GM19395 (cell line): ENCODE measurements around the gene UMODL1.

Source experiments
- ATAC-seq: cut with Tn5 transposase; IDR thresholded peaks from one replicate; pipeline ENCODE4 v1.9.1; 2021; ENCODE audit warnings: mild to moderate bottlenecking, moderate library complexity; ENCODE audit not compliant: unreplicated experiment

The UMODL1 gene

GRCh38 chr21:42057851-42058437, 13.2 kb upstream of the UMODL1 start:
- no peak for ATAC-seq

GRCh38 chr21:42058631-42059111, 12.4 kb upstream of the UMODL1 start:
- no peak for ATAC-seq

- no peak for ATAC-seq
Measured at GRCh38 chr21:42059141-42059540, 12.0 kb upstream of the UMODL1 start.

GRCh38 chr21:42059721-42060120, 11.4 kb upstream of the UMODL1 start:
- no peak for ATAC-seq

GRCh38 chr21:42060166-42060565, 11.0 kb upstream of the UMODL1 start:
- no peak for ATAC-seq

GRCh38 chr21:42061195-42061985, 9.7 kb upstream of the UMODL1 start:
- ATAC-seq: peak; percentile 70

GRCh38 chr21:42061986-42062235, 9.2 kb upstream of the UMODL1 start:
- no peak for ATAC-seq

- peak; percentile 56 for ATAC-seq
Measured at GRCh38 chr21:42062236-42063022, 8.7 kb upstream of the UMODL1 start.

- ATAC-seq: no peak
Measured at GRCh38 chr21:42063191-42063570, 7.9 kb upstream of the UMODL1 start.

- ATAC-seq: peak; percentile 33
Measured at GRCh38 chr21:42063571-42064521, 7.3 kb upstream of the UMODL1 start.

GRCh38 chr21:42066521-42066920, 4.6 kb upstream of the UMODL1 start:
- ATAC-seq: no peak

GRCh38 chr21:42067531-42068255, 3.4 kb upstream of the UMODL1 start:
- ATAC-seq: no peak

GRCh38 chr21:42068256-42068545, 2.9 kb upstream of the UMODL1 start:
- ATAC-seq: no peak

- ATAC-seq: no peak
Measured at GRCh38 chr21:42068592-42068991, 2.5 kb upstream of the UMODL1 start.

GRCh38 chr21:42069327-42069726, 1.8 kb upstream of the UMODL1 start:
- ATAC-seq: no peak

GRCh38 chr21:42069843-42070242, 1.3 kb upstream of the UMODL1 start:
- ATAC-seq: no peak

- no peak for ATAC-seq
Measured at GRCh38 chr21:42073145-42074099, 2.3 kb downstream of the UMODL1 start.

- ATAC-seq: no peak
Measured at GRCh38 chr21:42075686-42076471, 4.8 kb downstream of the UMODL1 start.
